Fibroblast of gingiva (primary cell): ENCODE measurements around the gene INO80.
A peak's percentile ranks its signal among the peaks of the same experiment; 100 is the strongest.
"Not testable (repeated sequence)": the region's sequence is repeated elsewhere in the genome, so short reads cannot be mapped to it uniquely, and the experiment has no call there.

Experiments
- DNase-seq: peaks from one replicate; pipeline ENCODE4 v3.0.0-alpha.2; 2011; ENCODE audit warnings: low read depth

Gene INO80

GRCh38 chr15:40963201-40963600, 152.9 kb downstream of the INO80 start:
- DNase-seq: no peak

- DNase-seq: not testable (repeated sequence)
Measured at GRCh38 chr15:40962317-40962716, 153.8 kb downstream of the INO80 start.

GRCh38 chr15:40961740-40962139, 154.3 kb downstream of the INO80 start:
- DNase-seq: not testable (repeated sequence)

- DNase-seq: no peak
Measured at GRCh38 chr15:40960925-40961324, 155.2 kb downstream of the INO80 start.

- no peak for DNase-seq
Measured at GRCh38 chr15:40960151-40960885, 155.8 kb downstream of the INO80 start.

- DNase-seq: no peak
Measured at GRCh38 chr15:40959331-40960141, 156.5 kb downstream of the INO80 start.

DNA sequence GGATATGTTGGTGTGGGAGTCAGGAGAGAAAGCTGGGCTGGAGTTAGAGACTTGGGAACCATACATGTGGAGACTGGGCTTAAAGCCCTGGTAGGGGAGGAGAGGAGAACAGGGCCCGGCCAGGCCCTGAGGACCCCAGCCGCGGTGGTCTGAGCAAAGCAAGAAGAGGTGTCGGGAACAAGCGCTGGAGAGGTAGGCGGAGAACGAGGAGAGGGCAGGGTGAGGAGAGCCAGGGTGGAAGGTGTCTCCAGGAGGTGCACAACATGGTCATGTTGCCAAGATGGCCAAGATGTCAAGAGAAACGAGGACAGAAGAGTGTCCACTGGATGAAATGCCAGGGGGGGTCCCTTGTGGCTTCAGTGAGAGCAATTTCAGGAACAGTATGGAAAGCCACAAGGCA, 157.4 kb downstream of the INO80 start:
- DNase-seq: no peak

DNA sequence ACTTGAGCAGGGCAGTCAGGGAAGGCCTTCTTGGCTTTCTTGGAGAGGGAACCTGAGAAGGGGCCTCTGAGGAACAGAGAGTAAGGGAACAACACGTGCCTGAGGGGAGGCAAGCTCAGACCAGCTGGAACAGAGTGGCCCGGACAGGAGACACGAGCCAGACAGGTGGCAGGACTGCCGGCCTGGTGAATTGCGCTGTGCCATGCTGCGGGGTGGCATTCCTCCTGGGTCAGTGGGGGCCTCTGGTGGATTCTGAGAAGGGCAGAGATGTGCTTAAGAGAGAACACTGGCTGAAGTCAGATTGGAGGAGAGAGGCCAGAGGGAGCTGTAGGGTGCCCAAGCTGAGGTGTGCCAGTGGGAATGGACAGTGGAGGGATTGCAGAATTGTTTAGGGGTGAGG, 157.9 kb downstream of the INO80 start:
- no peak for DNase-seq

GRCh38 chr15:40957581-40958051, 158.5 kb downstream of the INO80 start:
- peak; percentile 20 for DNase-seq

- no peak for DNase-seq
Measured at GRCh38 chr15:40957041-40957555, 159.0 kb downstream of the INO80 start.

DNA sequence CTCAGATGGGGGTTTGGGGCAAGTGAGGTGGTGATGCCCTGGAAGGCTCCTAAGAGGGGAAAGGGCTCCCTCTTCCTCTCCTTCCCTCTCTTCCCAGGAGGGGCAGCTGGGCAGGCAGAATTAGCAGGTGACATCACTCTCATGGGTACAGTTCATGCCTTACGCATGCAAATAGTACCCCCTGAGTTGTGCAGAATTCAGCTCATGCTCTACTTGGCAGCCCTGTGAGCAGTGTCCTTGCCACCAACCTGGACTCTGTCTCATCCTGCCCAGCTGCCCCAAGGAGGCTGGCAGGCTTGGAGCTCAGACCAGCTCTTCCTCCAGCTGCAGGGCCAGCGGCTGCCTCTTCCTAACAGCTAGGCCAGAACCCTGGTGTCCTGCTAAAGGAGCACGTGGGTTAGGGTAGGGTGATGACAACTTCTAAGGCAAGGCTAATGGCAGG, 159.5 kb downstream of the INO80 start:
- DNase-seq: no peak

GRCh38 chr15:40955930-40956540, 160.0 kb downstream of the INO80 start:
- DNase-seq: no peak

- no peak for DNase-seq
Measured at GRCh38 chr15:40955141-40955903, 160.8 kb downstream of the INO80 start.

GRCh38 chr15:40954158-40954848, 161.8 kb downstream of the INO80 start:
- DNase-seq: not testable (repeated sequence)

- no peak for DNase-seq
Measured at GRCh38 chr15:40953713-40954074, 162.4 kb downstream of the INO80 start.

GRCh38 chr15:40952901-40953712, 163.0 kb downstream of the INO80 start, which contains the start of gene CHAC1:
Gene CHAC1 (plus strand): TSS chr15:40953471. CDS start chr15:40953584, 113 bp downstream.
- peak; percentile 96 for DNase-seq

GRCh38 chr15:40952301-40952900, 163.7 kb downstream of the INO80 start:
- no peak for DNase-seq

GRCh38 chr15:40951764-40952163, 164.3 kb downstream of the INO80 start:
- no peak for DNase-seq

- no peak for DNase-seq
Measured at GRCh38 chr15:40949756-40950207, 166.3 kb downstream of the INO80 start.
